IPS-18a (cell line): ENCODE data around the gene CD1E.
"Not testable (repeated sequence)": the region's sequence is repeated elsewhere in the genome, so short reads cannot be mapped to it uniquely, and the experiment has no call there.

Experiments
- H3K27ac ChIP-seq: one replicate; pipeline ENCODE4 v1.5.1; 2013; ENCODE audit warnings: low read length
- H3K27me3 ChIP-seq: one replicate; pipeline ENCODE4 v1.6.1; 2013; ENCODE audit warnings: mild to moderate bottlenecking, low read length; ENCODE audit not compliant: control insufficient read depth, insufficient read depth
- H3K36me3 ChIP-seq: one replicate; pipeline ENCODE4 v1.6.1; 2013; ENCODE audit warnings: low read depth, low read length; ENCODE audit not compliant: control insufficient read depth
- H3K4me1 ChIP-seq: one replicate; pipeline ENCODE4 v1.6.1; 2013; ENCODE audit warnings: low read depth, low read length; ENCODE audit not compliant: control insufficient read depth
- H3K4me3 ChIP-seq: one replicate; pipeline ENCODE4 v1.5.1; 2013; ENCODE audit warnings: low read length
- H3K9ac ChIP-seq: one replicate; pipeline ENCODE4 v1.6.1; 2013; ENCODE audit warnings: mild to moderate bottlenecking, low read length, moderate library complexity
- H3K9me3 ChIP-seq: one replicate; pipeline ENCODE4 v1.6.1; 2013; ENCODE audit warnings: low read depth, low read length; ENCODE audit not compliant: control insufficient read depth

Gene CD1E

DNA sequence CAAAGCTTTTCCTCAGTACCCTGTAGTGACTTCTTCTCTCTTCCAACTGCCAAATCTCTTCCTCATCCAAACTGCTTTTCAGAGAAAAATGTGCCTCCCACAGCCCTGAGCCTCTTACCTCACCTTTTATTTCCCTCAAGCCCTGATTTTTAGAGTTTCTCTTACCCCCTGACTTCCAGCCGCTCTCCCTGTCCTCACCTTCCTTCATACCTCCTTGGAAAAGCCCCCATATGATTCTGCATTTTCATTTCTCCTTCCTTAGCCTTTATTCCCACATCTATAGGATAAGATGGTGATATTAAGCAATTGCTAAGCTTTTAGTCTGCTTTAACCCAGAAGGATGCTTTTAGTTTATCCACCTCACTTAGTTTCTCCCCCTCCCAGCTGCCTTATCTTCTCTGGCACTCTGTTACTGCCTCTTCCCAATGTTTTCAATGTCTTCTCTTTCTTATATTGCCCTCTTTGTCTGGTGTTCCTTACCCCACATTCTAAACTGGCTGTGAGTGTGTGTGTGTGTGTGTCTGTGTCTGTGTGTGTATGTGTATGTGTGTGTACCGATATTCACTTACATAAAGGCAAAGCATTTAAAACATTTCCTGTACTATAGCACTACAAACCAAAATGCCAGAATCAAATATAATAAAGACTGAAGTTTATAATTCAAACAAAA is 22.1 kb upstream of the CD1E start, which contains the start of gene CD1B:
TSS of gene CD1B (minus strand) at position 51 of the 670 bp plus-strand sequence. CDS start 108 bp downstream, outside the sequence.
- H3K27me3 ChIP-seq, result no peaks in the 10 kb centered on the region
- H3K36me3 ChIP-seq, result no peaks in the 10 kb centered on the region
- no peaks in the 10 kb centered on the region for H3K9me3 ChIP-seq
- H3K9ac ChIP-seq, result no peak within 1 kb of the TSS
- no peaks in the 10 kb centered on the region for H3K4me1 ChIP-seq
- H3K27ac ChIP-seq, result no peak within 1 kb of the TSS
- no peak within 1 kb of the TSS for H3K4me3 ChIP-seq

GRCh38 chr1:158333405-158334155 is 20.1 kb upstream of the CD1E start:
- H3K4me1 ChIP-seq, result no peaks in the 10 kb centered on the region

DNA sequence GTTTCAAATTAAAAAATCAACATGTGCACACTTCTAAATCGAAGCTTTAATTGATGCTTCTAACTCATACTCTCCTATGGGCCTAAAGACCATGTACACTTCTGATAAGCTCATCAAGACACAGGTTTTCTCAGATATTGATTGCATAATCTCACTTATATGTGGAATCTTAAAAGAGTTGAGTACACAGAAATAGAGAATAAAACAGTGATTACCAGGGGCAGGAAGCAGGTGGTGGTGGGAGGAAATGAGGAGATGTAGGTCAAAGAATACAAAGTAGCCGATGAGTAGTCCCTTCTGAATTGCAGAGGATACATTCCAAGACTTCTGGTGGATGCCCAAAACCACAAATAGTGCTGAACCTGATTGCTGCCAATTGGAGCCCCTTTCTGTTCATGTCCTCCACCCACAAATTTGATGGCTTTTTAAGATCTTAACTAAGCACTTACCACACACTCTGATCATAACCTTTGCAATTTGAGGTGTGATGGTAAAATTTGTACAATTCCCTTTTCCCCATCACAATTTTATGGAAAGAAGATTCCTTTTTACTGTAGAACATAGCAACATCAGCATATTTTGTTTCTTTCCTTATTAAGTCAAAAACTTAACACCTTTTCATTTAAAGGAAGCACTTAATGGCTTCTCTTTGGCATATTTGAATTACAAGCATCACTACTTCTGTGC is 19.0 kb upstream of the CD1E start:
- no peaks in the 10 kb centered on the region for H3K36me3 ChIP-seq
- H3K27ac ChIP-seq, result no peak overlapping the region
- no peaks in the 10 kb centered on the region for H3K4me1 ChIP-seq
- H3K27me3 ChIP-seq, result no peaks in the 10 kb centered on the region
- H3K9ac ChIP-seq, result no peak overlapping the region
- no peaks in the 10 kb centered on the region for H3K9me3 ChIP-seq
- H3K4me3 ChIP-seq, result no peak overlapping the region

More at GRCh38 chr1:158333405-158334155, 20.1 kb upstream of the CD1E start:
- Histone ChIP-seq H3K4me3 (no peak overlapping the region), H3K27me3 (no peaks in the 10 kb centered on the region), H3K9me3 (no peaks in the 10 kb centered on the region), H3K9ac (no peak overlapping the region), H3K27ac (no peak overlapping the region), H3K36me3 (no peaks in the 10 kb centered on the region)

GRCh38 chr1:158335213-158335532 is 18.5 kb upstream of the CD1E start:
- Histone ChIP-seq H3K9me3 (no peaks in the 10 kb centered on the region), H3K36me3 (no peaks in the 10 kb centered on the region), H3K9ac (no peak overlapping the region), H3K27me3 (no peaks in the 10 kb centered on the region), H3K27ac (no peak overlapping the region), H3K4me3 (no peak overlapping the region), H3K4me1 (no peaks in the 10 kb centered on the region)

- not testable (repeated sequence) for H3K36me3 ChIP-seq, H3K27me3 ChIP-seq, H3K4me1 ChIP-seq, H3K9ac ChIP-seq, H3K4me3 ChIP-seq, H3K27ac ChIP-seq, H3K9me3 ChIP-seq
Measured at GRCh38 chr1:158336413-158336812, 17.3 kb upstream of the CD1E start.

- not testable (repeated sequence) for H3K27ac ChIP-seq, H3K4me3 ChIP-seq, H3K9ac ChIP-seq, H3K27me3 ChIP-seq, H3K36me3 ChIP-seq, H3K9me3 ChIP-seq, H3K4me1 ChIP-seq
Measured at GRCh38 chr1:158348946-158349345, 4.7 kb upstream of the CD1E start.

GRCh38 chr1:158354255-158354654 is 561 bp downstream of the CD1E start:
- no peaks in the 10 kb centered on the region for H3K9me3 ChIP-seq
- no peaks in the 10 kb centered on the region for H3K27me3 ChIP-seq
- H3K27ac ChIP-seq, result no peak overlapping the region

DNA sequence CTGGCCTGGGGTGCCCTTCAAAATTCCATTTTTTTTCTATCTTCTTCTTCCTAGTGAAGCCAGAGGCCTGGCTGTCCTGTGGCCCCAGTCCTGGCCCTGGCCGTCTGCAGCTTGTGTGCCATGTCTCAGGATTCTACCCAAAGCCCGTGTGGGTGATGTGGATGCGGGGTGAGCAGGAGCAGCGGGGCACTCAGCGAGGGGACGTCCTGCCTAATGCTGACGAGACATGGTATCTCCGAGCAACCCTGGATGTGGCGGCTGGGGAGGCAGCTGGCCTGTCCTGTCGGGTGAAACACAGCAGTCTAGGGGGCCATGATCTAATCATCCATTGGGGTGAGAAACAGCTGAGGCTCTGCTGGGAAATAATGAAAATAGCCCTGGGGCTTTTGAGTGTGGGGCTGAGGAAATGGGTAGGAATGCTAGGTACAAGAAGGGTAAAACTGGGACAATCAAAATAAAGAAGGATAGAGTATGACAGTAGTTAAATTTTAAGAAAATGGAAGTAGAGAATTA is 2.1 kb downstream of the CD1E start:
- Histone ChIP-seq H3K9me3 (no peaks in the 10 kb centered on the region), H3K4me3 (no peak overlapping the region), H3K27me3 (no peaks in the 10 kb centered on the region), H3K27ac (no peak overlapping the region), H3K36me3 (no peaks in the 10 kb centered on the region), H3K4me1 (peaks cover 4% of the 10 kb centered on the region), H3K9ac (no peak overlapping the region)

More at GRCh38 chr1:158354255-158354654, 561 bp downstream of the CD1E start:
- peaks cover 4% of the 10 kb centered on the region for H3K4me1 ChIP-seq
- no peak overlapping the region for H3K9ac ChIP-seq
- no peak overlapping the region for H3K4me3 ChIP-seq
- H3K36me3 ChIP-seq, result no peaks in the 10 kb centered on the region

GRCh38 chr1:158356616-158357015 is 2.9 kb downstream of the CD1E start:
- H3K27me3 ChIP-seq, result no peaks in the 10 kb centered on the region
- H3K27ac ChIP-seq, result no peak overlapping the region
- H3K4me3 ChIP-seq, result no peak overlapping the region
- H3K9me3 ChIP-seq, result no peaks in the 10 kb centered on the region
- H3K36me3 ChIP-seq, result no peaks in the 10 kb centered on the region
- H3K4me1 ChIP-seq, result peaks cover 4% of the 10 kb centered on the region
- no peak overlapping the region for H3K9ac ChIP-seq

DNA sequence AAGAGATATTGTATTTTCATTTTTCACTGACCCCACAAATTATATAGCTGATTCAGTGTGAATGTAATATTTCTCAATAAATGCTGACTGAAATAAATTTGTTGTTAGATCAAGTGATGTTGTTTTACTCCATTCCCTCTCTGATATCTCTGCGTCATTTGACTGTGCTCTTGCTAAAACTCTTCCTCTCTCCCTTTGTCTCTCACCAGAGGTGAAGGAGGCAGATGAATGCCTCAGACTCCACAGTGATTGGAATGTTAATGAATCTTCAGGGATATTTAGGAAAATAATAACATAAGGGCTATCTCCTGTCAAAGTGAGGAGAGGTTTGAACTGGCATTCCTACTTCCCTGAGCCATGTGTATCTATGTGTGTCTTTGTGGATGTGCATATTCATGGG is 3.7 kb downstream of the CD1E start:
- no peak overlapping the region for H3K27ac ChIP-seq
- no peak overlapping the region for H3K9ac ChIP-seq
- peaks cover 4% of the 10 kb centered on the region for H3K4me1 ChIP-seq
- no peaks in the 10 kb centered on the region for H3K9me3 ChIP-seq
- no peak overlapping the region for H3K4me3 ChIP-seq
- H3K36me3 ChIP-seq, result no peaks in the 10 kb centered on the region
- no peaks in the 10 kb centered on the region for H3K27me3 ChIP-seq

DNA sequence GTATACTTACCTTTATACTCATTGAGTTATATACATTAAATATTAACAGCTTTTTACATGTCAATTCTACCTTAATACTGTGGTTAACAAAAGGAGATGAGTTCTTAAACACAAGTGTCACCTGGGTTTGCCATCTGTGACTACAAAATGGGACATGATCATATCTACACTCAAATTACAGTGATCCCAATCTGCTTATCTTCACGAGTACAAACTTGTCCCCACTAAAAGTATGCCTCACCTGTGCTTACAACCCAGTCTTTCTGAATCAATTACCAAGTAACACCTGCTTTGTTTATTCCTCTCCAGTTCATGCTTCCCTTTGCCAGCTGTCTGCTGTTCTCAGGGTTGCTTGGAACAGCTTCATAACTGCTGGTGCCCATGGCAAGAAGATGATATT is 8.8 kb downstream of the CD1E start:
- Histone ChIP-seq H3K4me1 (peaks cover 2% of the 10 kb centered on the region), H3K27ac (no peak overlapping the region), H3K9me3 (no peaks in the 10 kb centered on the region), H3K4me3 (no peak overlapping the region), H3K27me3 (no peaks in the 10 kb centered on the region), H3K9ac (no peak overlapping the region), H3K36me3 (no peaks in the 10 kb centered on the region)
